ENCODE measurements around the gene DRG2.

Gene DRG2

DNA sequence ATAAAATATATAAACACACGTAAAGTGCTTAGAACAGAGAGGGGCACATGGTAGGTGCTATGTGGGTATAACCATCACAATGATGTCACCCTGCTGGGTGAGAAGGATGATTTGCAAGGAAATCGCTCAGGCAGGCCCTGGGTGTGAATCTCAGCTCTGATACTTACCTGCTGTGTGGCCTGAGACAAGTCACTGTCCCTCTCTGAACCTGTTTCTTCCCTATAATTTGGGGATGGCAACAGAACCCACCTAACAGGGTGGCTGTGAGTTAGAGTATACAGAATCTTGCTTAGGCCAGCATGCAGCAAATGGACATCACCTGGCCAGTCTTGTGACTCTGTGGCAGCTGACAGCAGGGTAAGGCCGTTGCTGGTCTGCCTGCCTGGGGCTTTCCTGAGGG lies 59.2 kb downstream of the DRG2 start:
- TF ChIP-seq EZH2 (IDR thresholded peaks at IDR 0.05; ENCODE audit: borderline replicate concordance, low read depth, low read length, severe bottlenecking) = no peak
- no peak for TF ChIP-seq CTCF (IDR thresholded peaks at IDR 0.05; ENCODE audit: borderline replicate concordance, extremely low read depth, low read length, poor library complexity, severe bottlenecking)
- ATAC-seq (ENCODE audit: insufficient read depth, low read depth) (no peak), DNase-seq (no peak)
- Histone ChIP-seq H3K4me2 (ENCODE audit: insufficient read depth, low read length) (no peak overlapping the region), H3K36me3 (ENCODE audit: insufficient read depth, low read length) (no peaks in the 10 kb centered on the region), H3K27me3 (ENCODE audit: insufficient read depth, low read length, poor library complexity) (peaks cover 4% of the 10 kb centered on the region), H2AFZ (ENCODE audit: low read depth, low read length) (no peak overlapping the region), H3K79me2 (ENCODE audit: insufficient read depth, low read length) (no peaks in the 10 kb centered on the region), H3K27ac (ENCODE audit: low read length) (no peak overlapping the region), H3K9ac (ENCODE audit: low read depth, low read length) (no peak overlapping the region), H3K4me3 (ENCODE audit: low read depth in 1 of 2, low read length in 2 of 2) (no peak overlapping the region), H3K9me3 (ENCODE audit: insufficient read depth, low read length, severe bottlenecking) (no peaks in the 10 kb centered on the region), H3K4me1 (ENCODE audit: insufficient read depth, low read length) (no peaks in the 10 kb centered on the region), H4K20me1 (ENCODE audit: insufficient read depth, low read length) (peaks cover 1% of the 10 kb centered on the region; the same call in 1 of the 2 replicates)

GRCh38 chr17:18148586-18148985 lies 60.8 kb downstream of the DRG2 start:
- H2AFZ ChIP-seq (ENCODE audit: low read depth, low read length) = no peak overlapping the region
- H3K9me3 ChIP-seq (ENCODE audit: insufficient read depth, low read length, severe bottlenecking) = no peaks in the 10 kb centered on the region
- H4K20me1 ChIP-seq (ENCODE audit: insufficient read depth, low read length) = no peaks in the 10 kb centered on the region; the same call in 1 of the 2 replicates
- ATAC-seq (ENCODE audit: insufficient read depth, low read depth) (no peak), DNase-seq (no peak)
- H3K4me1 ChIP-seq (ENCODE audit: insufficient read depth, low read length) = no peaks in the 10 kb centered on the region
- no peaks in the 10 kb centered on the region for H3K79me2 ChIP-seq (ENCODE audit: insufficient read depth, low read length)
- H3K9ac ChIP-seq (ENCODE audit: low read depth, low read length) = no peak overlapping the region
- TF ChIP-seq EZH2 (IDR thresholded peaks at IDR 0.05; ENCODE audit: borderline replicate concordance, low read depth, low read length, severe bottlenecking) (no peak), CTCF (IDR thresholded peaks at IDR 0.05; ENCODE audit: borderline replicate concordance, extremely low read depth, low read length, poor library complexity, severe bottlenecking) (no peak)
- no peaks in the 10 kb centered on the region for H3K36me3 ChIP-seq (ENCODE audit: insufficient read depth, low read length)
- H3K27ac ChIP-seq (ENCODE audit: low read length) = no peak overlapping the region
- H3K4me3 ChIP-seq (ENCODE audit: low read depth in 1 of 2, low read length in 2 of 2) = no peak overlapping the region
- H3K27me3 ChIP-seq (ENCODE audit: insufficient read depth, low read length, poor library complexity) = peaks cover 4% of the 10 kb centered on the region
- no peak overlapping the region for H3K4me2 ChIP-seq (ENCODE audit: insufficient read depth, low read length)

- Histone ChIP-seq H3K9me3 (ENCODE audit: insufficient read depth, low read length, severe bottlenecking) (no peaks in the 10 kb centered on the region), H3K79me2 (ENCODE audit: insufficient read depth, low read length) (no peaks in the 10 kb centered on the region), H3K4me2 (ENCODE audit: insufficient read depth, low read length) (no peak overlapping the region), H3K27ac (ENCODE audit: low read length) (no peak overlapping the region), H3K9ac (ENCODE audit: low read depth, low read length) (no peak overlapping the region), H4K20me1 (ENCODE audit: insufficient read depth, low read length) (no peaks in the 10 kb centered on the region; the same call in 1 of the 2 replicates), H3K36me3 (ENCODE audit: insufficient read depth, low read length) (no peaks in the 10 kb centered on the region), H3K4me3 (ENCODE audit: low read depth in 1 of 2, low read length in 2 of 2) (no peak overlapping the region), H3K27me3 (ENCODE audit: insufficient read depth, low read length, poor library complexity) (peaks cover 4% of the 10 kb centered on the region), H2AFZ (ENCODE audit: low read depth, low read length) (no peak overlapping the region), H3K4me1 (ENCODE audit: insufficient read depth, low read length) (no peaks in the 10 kb centered on the region)
- ATAC-seq (ENCODE audit: insufficient read depth, low read depth) = no peak
- DNase-seq = no peak
- TF ChIP-seq EZH2 (IDR thresholded peaks at IDR 0.05; ENCODE audit: borderline replicate concordance, low read depth, low read length, severe bottlenecking) = no peak
Observed at GRCh38 chr17:18151290-18151689, 63.5 kb downstream of the DRG2 start.

- no peak for DNase-seq
- no peak overlapping the region for H3K4me3 ChIP-seq (ENCODE audit: low read depth in 1 of 2, low read length in 2 of 2)
- H3K4me1 ChIP-seq (ENCODE audit: insufficient read depth, low read length) = no peaks in the 10 kb centered on the region
Observed at GRCh38 chr17:18155179-18155578, 67.4 kb downstream of the DRG2 start.

More at GRCh38 chr17:18155179-18155578, 67.4 kb downstream of the DRG2 start:
- Histone ChIP-seq H3K9me3 (ENCODE audit: insufficient read depth, low read length, severe bottlenecking) (no peaks in the 10 kb centered on the region), H3K9ac (ENCODE audit: low read depth, low read length) (no peak overlapping the region), H3K79me2 (ENCODE audit: insufficient read depth, low read length) (no peaks in the 10 kb centered on the region), H4K20me1 (ENCODE audit: insufficient read depth, low read length) (no peaks in the 10 kb centered on the region; the same call in 1 of the 2 replicates), H2AFZ (ENCODE audit: low read depth, low read length) (no peak overlapping the region), H3K36me3 (ENCODE audit: insufficient read depth, low read length) (no peaks in the 10 kb centered on the region), H3K4me2 (ENCODE audit: insufficient read depth, low read length) (no peak overlapping the region), H3K27me3 (ENCODE audit: insufficient read depth, low read length, poor library complexity) (peaks cover 4% of the 10 kb centered on the region), H3K27ac (ENCODE audit: low read length) (no peak overlapping the region)
- no peak for ATAC-seq (ENCODE audit: insufficient read depth, low read depth)
- TF ChIP-seq CTCF (IDR thresholded peaks at IDR 0.05; ENCODE audit: borderline replicate concordance, extremely low read depth, low read length, poor library complexity, severe bottlenecking) = no peak
- no peak for TF ChIP-seq EZH2 (IDR thresholded peaks at IDR 0.05; ENCODE audit: borderline replicate concordance, low read depth, low read length, severe bottlenecking)
